Eye (tissue), 1 donor: Measurements from ENCODE around the gene CCP110.
A peak's percentile ranks its signal among the peaks of the same experiment; 100 is the strongest.
"Not testable (repeated sequence)": the region's sequence is repeated elsewhere in the genome, so short reads cannot be mapped to it uniquely, and the experiment has no call there.

Experiments used
- DNase-seq: peaks from one replicate; pipeline ENCODE4 v3.0.0-alpha.2; 2015

Gene CCP110

DNA sequence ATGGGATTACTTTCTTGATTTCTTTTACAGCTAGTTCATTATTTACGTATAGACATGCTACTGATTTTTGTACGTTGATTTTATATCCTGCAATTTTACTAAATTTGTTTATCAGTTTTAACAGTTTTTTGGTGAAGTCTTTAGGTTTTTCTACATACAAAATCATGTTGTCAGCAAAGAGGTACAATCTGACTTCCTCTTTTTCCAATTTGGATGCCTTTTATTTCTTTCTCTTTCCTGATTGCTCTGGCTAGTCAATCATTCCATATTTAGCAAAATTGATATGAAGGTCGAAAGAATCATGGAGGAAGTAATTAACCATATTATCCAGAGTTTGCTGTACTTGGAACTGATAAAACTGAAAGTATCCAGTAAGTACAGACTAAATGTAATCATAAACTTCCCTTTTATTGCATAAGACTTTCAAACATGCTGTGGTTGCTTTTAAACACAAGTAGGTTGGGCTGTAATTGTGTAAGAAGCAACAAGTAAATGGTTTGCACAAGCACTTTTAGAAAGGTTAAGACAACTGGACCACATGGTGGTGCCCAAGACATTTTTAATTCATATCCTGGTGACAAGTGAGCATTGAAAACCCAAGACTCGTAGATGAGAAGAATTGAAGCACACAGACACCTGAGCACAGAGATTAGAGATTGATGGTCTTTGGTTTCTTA, 10.2 kb upstream of the CCP110 start:
- no peak for DNase-seq

DNA sequence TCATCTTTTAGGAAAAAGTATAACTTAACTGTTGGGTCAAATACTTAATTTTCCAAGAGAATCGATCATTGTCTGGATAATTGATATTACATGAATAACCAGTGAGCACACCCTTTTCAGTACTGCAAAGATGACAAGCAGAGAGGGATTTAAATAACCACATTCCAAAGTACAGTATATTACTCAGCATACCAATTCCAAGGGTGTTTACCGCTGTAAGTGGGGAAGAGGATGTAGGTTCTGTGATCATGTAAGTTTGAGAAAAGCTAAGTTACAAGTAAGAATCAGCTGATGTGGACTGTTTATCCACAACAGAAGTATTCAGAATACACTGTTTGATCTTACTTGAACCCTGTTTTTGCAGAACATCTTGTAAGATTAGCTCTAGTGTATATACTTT, 8.0 kb upstream of the CCP110 start:
- DNase-seq = no peak

GRCh38 chr16:19517424-19518089, 6.2 kb upstream of the CCP110 start:
- no peak for DNase-seq

DNA sequence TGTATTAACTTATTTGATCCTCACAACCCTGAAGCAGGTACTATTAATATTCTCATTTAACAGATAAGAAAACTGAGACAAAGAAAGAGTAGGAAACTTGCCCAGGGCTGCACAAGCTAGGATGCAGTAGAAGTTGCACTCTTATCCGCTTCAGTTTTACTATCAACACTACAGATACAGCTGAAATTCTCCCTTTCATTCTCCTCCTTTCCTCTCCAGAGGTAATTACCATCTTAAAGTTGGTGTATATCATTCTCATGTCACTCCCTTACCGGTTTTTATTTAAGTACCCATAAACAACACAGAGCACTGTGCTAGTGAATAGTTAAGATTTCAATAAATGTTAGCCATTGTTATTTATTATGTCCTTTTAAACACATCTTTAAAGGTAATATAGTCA, 5.4 kb upstream of the CCP110 start:
- DNase-seq = no peak

DNA sequence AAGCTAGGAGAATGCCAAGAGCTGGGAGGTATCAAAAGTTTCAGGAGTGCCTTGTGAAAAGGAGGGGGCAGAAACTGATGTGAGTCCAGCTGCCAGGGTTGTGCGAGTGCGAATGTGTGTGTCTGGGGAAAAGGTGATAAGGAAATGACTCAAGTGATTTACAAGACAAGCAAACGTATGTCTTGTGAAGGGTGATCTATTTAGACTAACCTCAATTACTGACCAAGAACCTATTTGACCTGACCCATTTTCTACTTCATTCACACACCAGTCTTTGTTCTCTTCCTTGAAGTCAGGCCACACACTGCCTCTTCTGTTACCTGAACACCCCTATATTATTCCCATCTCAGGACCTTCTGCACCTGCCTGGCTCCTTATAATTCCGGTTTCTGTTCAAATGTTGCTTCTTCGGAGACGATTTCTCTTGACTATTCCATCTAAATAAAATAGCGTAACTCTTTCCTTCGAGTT, 2.8 kb upstream of the CCP110 start:
- DNase-seq = peak; percentile 39

- DNase-seq = peak; percentile 98
Measured at GRCh38 chr16:19521471-19522396, 2.0 kb upstream of the CCP110 start, which contains the start of gene GDE1. Gene GDE1 (minus strand): TSS chr16:19522098. CDS start chr16:19521964, 134 bp downstream.

DNA sequence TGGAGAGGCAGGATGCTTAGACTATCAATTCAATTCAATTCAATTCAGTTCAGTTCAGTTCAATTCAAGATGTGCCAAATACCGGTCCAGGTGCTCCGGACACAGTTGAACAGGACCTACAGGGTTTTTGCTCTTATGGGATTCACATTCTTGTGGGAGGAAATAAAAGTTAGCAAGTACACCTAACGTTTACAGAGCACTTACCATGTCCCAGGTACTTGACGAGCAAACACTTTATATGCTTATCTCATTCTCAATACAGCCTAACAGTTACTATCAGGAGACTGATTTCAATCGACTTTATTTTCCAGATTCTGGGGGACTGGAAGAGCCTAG, 1.4 kb upstream of the CCP110 start:
- no peak for DNase-seq

DNA sequence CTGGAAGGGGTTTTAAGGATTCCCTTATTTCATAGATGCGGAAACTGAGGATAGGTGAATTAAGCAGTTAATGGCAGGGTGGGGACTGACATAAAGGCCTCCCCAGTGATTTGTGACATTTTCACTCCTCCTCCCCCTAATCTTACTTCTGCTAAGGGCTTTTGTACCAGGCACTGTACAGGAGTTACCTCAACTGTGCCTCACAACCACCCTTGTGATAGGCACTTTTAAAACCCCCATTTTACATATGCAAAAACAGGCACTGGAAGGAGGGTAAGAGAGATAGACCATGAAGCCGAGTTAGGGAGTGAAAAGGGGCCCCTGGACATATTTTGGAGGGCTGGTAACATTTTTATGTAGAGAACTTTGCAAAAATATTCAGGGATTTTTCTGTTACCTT, 982 bp upstream of the CCP110 start:
- DNase-seq = no peak

- no peak for DNase-seq
Measured at GRCh38 chr16:19523184-19523558, 571 bp upstream of the CCP110 start.

- DNase-seq = no peak
Measured at GRCh38 chr16:19524356-19524615, 544 bp downstream of the CCP110 start.

- DNase-seq = peak; percentile 70
Measured at GRCh38 chr16:19524616-19525384, 1.1 kb downstream of the CCP110 start.

GRCh38 chr16:19525385-19525723, 1.6 kb downstream of the CCP110 start:
- DNase-seq = no peak

- no peak for DNase-seq
Measured at GRCh38 chr16:19527161-19527560, 3.4 kb downstream of the CCP110 start.

DNA sequence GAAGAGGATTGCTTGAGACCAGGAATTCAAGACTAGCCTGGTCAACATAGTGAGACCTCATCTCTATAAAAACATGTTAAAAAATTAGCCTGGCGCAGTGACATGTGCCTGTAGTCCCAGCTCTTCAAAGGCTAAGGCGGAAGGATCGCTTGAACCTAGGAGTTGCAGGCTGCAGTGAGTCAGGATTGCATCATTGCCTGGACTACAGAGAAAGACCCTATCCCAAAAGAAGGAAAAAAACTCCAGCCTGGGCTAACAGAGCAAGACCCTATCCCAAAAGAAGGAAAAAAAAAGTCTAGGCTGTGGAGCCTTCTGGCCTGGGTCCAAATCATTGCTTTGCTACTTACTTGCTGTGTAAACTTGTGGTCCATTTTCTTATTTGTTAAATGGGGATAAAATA, 4.9 kb downstream of the CCP110 start:
- DNase-seq = no peak

GRCh38 chr16:19532601-19533000, 8.9 kb downstream of the CCP110 start:
- DNase-seq = no peak

GRCh38 chr16:19540241-19540970, 16.7 kb downstream of the CCP110 start:
- no peak for DNase-seq

DNA sequence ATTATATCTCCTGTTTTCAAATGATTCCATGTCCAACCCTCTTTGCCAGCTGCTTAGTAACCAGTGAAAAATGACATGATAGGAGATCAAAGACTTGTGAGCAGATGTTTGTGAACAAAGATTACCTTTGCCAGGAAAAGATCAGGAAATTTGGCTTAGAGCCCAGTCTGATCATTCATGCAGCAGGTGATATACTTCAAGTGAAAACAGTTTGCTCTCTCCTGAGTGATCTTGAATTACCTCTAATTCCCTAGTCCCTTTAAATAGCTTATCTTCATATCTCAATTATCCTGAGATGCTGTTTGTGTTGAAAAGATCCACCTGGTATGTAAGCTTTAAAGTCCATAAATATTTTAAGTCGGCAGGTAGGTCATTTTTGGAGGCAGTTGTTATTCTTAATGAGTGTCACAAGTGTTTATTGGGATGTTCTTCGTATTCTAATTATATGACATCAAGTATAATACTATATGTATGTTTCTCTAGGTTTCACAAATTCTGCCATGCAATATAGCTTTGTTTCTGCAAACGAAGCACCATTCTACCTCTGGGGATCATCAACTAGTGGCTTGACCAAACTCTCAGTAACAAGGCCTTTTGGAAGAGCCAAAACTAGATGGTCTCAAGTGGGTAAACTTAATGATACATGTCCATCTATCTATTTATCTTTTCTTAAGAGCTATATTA, 18.5 kb downstream of the CCP110 start:
- DNase-seq = peak; percentile 37

- not testable (repeated sequence) for DNase-seq
Measured at GRCh38 chr16:19543278-19543996, 19.7 kb downstream of the CCP110 start.

- DNase-seq = no peak
Measured at GRCh38 chr16:19548144-19548543, 24.4 kb downstream of the CCP110 start.

GRCh38 chr16:19549673-19550072, 25.9 kb downstream of the CCP110 start:
- no peak for DNase-seq
